Endothelial cell of umbilical vein (primary cell): Measurements from ENCODE around the gene TTC27.

Experiments used
- FOS ChIP-seq: IDR thresholded peaks from 2 replicates; pipeline ENCODE4 v1.6.1; 2011; ENCODE audit warnings: mild to moderate bottlenecking, low read length, moderate library complexity, borderline replicate concordance; ENCODE audit not compliant: insufficient read depth
- JUN ChIP-seq: IDR thresholded peaks from 2 replicates; pipeline ENCODE4 v1.6.1; 2011; ENCODE audit warnings: borderline replicate concordance, low read depth; ENCODE audit not compliant: insufficient read length, insufficient read depth
- POLR2A ChIP-seq: IDR thresholded peaks from 2 replicates; pipeline ENCODE4 v1.6.1; 2012; ENCODE audit warnings: low read depth, mild to moderate bottlenecking, control low read depth, low read length
- POLR2AphosphoS5 ChIP-seq: IDR thresholded peaks from 2 replicates; pipeline ENCODE4 v1.6.1; 2012; ENCODE audit warnings: low read depth, mild to moderate bottlenecking, control low read depth, low read length, moderate library complexity; ENCODE audit not compliant: insufficient read depth
- TF ChIP-seq, protein P1 (sequence below), 2 donors: IDR thresholded peaks; 1 replicate in 1 of 2; 2 replicates in 1 of 2; pipeline ENCODE4 v1.5.1; 2011; ENCODE audit warnings: low read length in 2 of 2, mild to moderate bottlenecking in 2 of 2, moderate library complexity in 2 of 2, control low read depth in 1 of 2, inconsistent platforms in 1 of 2, low read depth in 1 of 2; ENCODE audit not compliant: insufficient read depth in 1 of 2; ENCODE audit errors: extremely low read depth in 1 of 2
- TF ChIP-seq, protein P2 (sequence below): IDR thresholded peaks from 2 replicates; pipeline ENCODE4 v1.6.1; 2011; ENCODE audit not compliant: insufficient read depth, insufficient read length

DNA sequence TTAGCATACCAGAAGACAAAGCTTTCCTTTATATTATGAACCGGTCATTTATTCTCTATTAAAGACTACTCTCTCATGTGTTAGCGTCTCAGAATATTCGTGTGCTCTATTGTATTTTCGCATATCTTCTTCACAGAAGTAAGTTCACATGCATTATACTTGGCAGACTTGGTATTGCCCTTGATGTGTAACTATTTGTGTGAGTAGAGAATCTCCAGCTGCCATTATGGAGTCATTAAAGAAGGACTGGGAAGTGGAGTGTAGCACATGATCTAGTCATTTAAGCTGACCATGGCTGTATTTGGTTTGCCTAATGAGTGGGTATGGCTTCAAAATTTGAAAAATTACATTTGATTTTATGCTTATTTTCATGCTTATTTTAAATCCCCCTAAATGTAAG, 92.9 kb downstream of the TTC27 start:
- TF ChIP-seq JUN (no peak), FOS (no peak), POLR2AphosphoS5 (no peak), POLR2A (no peak)
- TF ChIP-seq, protein P1, sequence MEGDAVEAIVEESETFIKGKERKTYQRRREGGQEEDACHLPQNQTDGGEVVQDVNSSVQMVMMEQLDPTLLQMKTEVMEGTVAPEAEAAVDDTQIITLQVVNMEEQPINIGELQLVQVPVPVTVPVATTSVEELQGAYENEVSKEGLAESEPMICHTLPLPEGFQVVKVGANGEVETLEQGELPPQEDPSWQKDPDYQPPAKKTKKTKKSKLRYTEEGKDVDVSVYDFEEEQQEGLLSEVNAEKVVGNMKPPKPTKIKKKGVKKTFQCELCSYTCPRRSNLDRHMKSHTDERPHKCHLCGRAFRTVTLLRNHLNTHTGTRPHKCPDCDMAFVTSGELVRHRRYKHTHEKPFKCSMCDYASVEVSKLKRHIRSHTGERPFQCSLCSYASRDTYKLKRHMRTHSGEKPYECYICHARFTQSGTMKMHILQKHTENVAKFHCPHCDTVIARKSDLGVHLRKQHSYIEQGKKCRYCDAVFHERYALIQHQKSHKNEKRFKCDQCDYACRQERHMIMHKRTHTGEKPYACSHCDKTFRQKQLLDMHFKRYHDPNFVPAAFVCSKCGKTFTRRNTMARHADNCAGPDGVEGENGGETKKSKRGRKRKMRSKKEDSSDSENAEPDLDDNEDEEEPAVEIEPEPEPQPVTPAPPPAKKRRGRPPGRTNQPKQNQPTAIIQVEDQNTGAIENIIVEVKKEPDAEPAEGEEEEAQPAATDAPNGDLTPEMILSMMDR (IDR thresholded peaks at IDR 0.05; ENCODE audit: extremely low read depth in 1 of 2, insufficient read depth in 1 of 2, low read depth in 1 of 2, low read length in 2 of 2), result no peak
- TF ChIP-seq, protein P2, sequence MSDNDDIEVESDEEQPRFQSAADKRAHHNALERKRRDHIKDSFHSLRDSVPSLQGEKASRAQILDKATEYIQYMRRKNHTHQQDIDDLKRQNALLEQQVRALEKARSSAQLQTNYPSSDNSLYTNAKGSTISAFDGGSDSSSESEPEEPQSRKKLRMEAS, result no peak
